Ascending aorta (tissue), 2 donors: Measurements from ENCODE around the gene NHS. TPM values are rescaled to one million over a fixed set of nuclear protein-coding genes. Genes with fewer than 3 reads are reported as not detected.

Experiments
- DNase-seq, 2 donors: peaks; one replicate each; pipeline ENCODE4 v3.0.0-alpha.2; 2019; ENCODE audit warnings: low spot score in 2 of 2
- H3K27ac ChIP-seq, 2 donors: fragments of 200-600 bp; sonication (generic); one replicate each; pipeline ENCODE4 v1.5.1; 2016 to 2017; ENCODE audit warnings: mild to moderate bottlenecking in 1 of 2
- H3K27me3 ChIP-seq: fragments of 200-600 bp; sonication (generic); one replicate; pipeline ENCODE4 v1.5.1; 2017
- H3K36me3 ChIP-seq, 2 donors: fragments of 200-600 bp; sonication (generic); one replicate each; pipeline ENCODE4 v1.5.1; 2016
- H3K4me1 ChIP-seq, 2 donors: fragments of 200-600 bp; sonication (generic); one replicate each; pipeline ENCODE4 v1.5.1; 2016 to 2017; ENCODE audit warnings: mild to moderate bottlenecking in 1 of 2
- H3K4me3 ChIP-seq, 2 donors: fragments of 200-600 bp; sonication (generic); one replicate each; pipeline ENCODE4 v1.5.1; 2016 to 2017; ENCODE audit warnings: mild to moderate bottlenecking in 1 of 2
- H3K9me3 ChIP-seq, 2 donors: fragments of 200-600 bp; sonication (generic); one replicate each; pipeline ENCODE4 v1.5.1; 2016
- intact Hi-C: fragments of 100-400 bp; cut with DNase I; formaldehyde crosslinking; loops from one replicate; pipeline ENCODE4 v1.15.1; 2023
- total RNA-seq: library from RNA; depleted of rRNA; stranded (reverse); fragments of >200 nt; gene quantifications from one replicate; pipeline ENCODE4 v1.1.0, GENCODE V29; 2016
- TF ChIP-seq, protein P1 (sequence below), 3 experiments: fragments of 200-600 bp in 2 of 3; fragments of 450-650 bp in 1 of 3; sonication (generic) in 2 of 3; IDR thresholded peaks; one replicate each; pipeline ENCODE4 v1.5.1; 2016 to 2019; ENCODE audit warnings: antibody characterized with exemption in 3 of 3, mild to moderate bottlenecking in 1 of 3, moderate library complexity in 1 of 3

The NHS gene
- total RNA-seq, 1 donor from 2014 or later: 8.8 TPM

GRCh38 chrX:17448188-17448587, 73.2 kb downstream of the NHS start:
- Histone ChIP-seq H3K27me3 (no peaks in the 10 kb centered on the region), H3K27ac (no peak overlapping the region), H3K4me1 (no peaks in the 10 kb centered on the region), H3K36me3 (no peaks in the 10 kb centered on the region), H3K9me3 (no peaks in the 10 kb centered on the region), H3K4me3 (no peak overlapping the region)
- DNase-seq: no peak
- TF ChIP-seq, protein P1, sequence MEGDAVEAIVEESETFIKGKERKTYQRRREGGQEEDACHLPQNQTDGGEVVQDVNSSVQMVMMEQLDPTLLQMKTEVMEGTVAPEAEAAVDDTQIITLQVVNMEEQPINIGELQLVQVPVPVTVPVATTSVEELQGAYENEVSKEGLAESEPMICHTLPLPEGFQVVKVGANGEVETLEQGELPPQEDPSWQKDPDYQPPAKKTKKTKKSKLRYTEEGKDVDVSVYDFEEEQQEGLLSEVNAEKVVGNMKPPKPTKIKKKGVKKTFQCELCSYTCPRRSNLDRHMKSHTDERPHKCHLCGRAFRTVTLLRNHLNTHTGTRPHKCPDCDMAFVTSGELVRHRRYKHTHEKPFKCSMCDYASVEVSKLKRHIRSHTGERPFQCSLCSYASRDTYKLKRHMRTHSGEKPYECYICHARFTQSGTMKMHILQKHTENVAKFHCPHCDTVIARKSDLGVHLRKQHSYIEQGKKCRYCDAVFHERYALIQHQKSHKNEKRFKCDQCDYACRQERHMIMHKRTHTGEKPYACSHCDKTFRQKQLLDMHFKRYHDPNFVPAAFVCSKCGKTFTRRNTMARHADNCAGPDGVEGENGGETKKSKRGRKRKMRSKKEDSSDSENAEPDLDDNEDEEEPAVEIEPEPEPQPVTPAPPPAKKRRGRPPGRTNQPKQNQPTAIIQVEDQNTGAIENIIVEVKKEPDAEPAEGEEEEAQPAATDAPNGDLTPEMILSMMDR (IDR thresholded peaks at IDR 0.05): no peak
- intact Hi-C loops: no loop called here

- no peaks in the 10 kb centered on the region for H3K9me3 ChIP-seq
- H3K27ac ChIP-seq: no peak overlapping the region
- no peak overlapping the region for H3K4me3 ChIP-seq
- no peak for DNase-seq
- no peaks in the 10 kb centered on the region for H3K36me3 ChIP-seq
- TF ChIP-seq, protein P1 (IDR thresholded peaks at IDR 0.05): no peak
- intact Hi-C loops: no loop called here
- H3K27me3 ChIP-seq: no peaks in the 10 kb centered on the region
- no peaks in the 10 kb centered on the region for H3K4me1 ChIP-seq
Measured at GRCh38 chrX:17449866-17450265, 74.9 kb downstream of the NHS start.

DNA sequence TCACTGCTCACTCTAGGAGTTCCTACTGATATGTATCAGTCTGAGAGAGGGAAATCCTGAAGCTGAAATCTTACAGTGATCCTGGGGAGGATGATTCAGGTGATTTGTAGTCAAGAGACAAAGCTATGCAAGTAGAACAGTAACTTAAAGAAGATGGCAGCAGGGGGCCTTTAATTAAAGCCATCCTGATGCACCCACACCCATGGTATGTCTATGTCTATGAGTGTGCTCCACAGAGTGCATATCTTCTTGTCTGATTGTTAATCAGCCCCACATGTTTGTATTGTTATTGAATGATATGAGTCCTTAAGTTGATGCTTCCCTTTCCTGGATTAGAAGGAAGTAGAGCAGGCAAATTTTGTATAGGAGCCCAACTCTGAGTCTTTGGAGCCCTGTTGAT, 78.8 kb downstream of the NHS start:
- no peaks in the 10 kb centered on the region for H3K9me3 ChIP-seq
- TF ChIP-seq, protein P1 (IDR thresholded peaks at IDR 0.05): no peak
- intact Hi-C loops: no loop called here

DNA sequence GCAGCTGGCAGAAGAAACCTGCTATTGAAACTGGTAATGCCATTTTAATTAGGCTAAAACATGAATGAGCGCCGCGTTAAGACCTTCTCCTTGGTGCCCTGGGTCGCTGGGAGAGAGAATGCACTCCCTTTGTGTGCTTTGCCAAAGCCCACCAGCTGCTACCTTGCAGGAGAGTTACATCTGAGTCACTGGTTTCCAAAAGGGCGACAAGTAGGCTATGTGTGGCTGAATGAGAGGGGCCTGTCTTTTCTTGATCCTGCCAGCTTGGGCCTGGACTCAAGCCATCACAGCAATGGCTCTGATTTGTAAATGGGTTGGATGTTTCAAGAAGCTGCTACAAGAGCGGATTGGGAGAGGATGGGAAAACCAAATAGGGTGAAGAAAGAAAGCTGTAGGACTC, 81.5 kb downstream of the NHS start:
- no peak for DNase-seq
- no peaks in the 10 kb centered on the region for H3K36me3 ChIP-seq
- no peaks in the 10 kb centered on the region for H3K4me1 ChIP-seq
- H3K4me3 ChIP-seq: no peak overlapping the region
- intact Hi-C loops: no loop called here
- H3K9me3 ChIP-seq: no peaks in the 10 kb centered on the region
- TF ChIP-seq, protein P1 (IDR thresholded peaks at IDR 0.05): no peak
- no peaks in the 10 kb centered on the region for H3K27me3 ChIP-seq
- H3K27ac ChIP-seq: no peak overlapping the region

More for the DNA sequence above, 78.8 kb downstream of the NHS start:
- no peak for DNase-seq
- no peaks in the 10 kb centered on the region for H3K36me3 ChIP-seq
- no peaks in the 10 kb centered on the region for H3K4me1 ChIP-seq
- H3K27me3 ChIP-seq: no peaks in the 10 kb centered on the region
- no peak overlapping the region for H3K27ac ChIP-seq
- no peak overlapping the region for H3K4me3 ChIP-seq

GRCh38 chrX:17459008-17459611, 84.1 kb downstream of the NHS start:
- Histone ChIP-seq H3K27ac (no peak overlapping the region), H3K9me3 (no peaks in the 10 kb centered on the region), H3K4me3 (no peak overlapping the region), H3K4me1 (no peaks in the 10 kb centered on the region), H3K27me3 (no peaks in the 10 kb centered on the region), H3K36me3 (no peaks in the 10 kb centered on the region)
- intact Hi-C loops: no loop called here
- TF ChIP-seq, protein P1 (IDR thresholded peaks at IDR 0.05): no peak
- DNase-seq: no peak

- no peak for DNase-seq
- Histone ChIP-seq H3K4me1 (no peaks in the 10 kb centered on the region), H3K9me3 (no peaks in the 10 kb centered on the region), H3K27me3 (no peaks in the 10 kb centered on the region), H3K36me3 (no peaks in the 10 kb centered on the region), H3K4me3 (no peak overlapping the region), H3K27ac (no peak overlapping the region)
- intact Hi-C loops: no loop called here
- TF ChIP-seq, protein P1 (IDR thresholded peaks at IDR 0.05): no peak
Measured at GRCh38 chrX:17459661-17460060, 84.7 kb downstream of the NHS start.
